GM12878 (cell line): ENCODE results near the gene CNGA1.

Source experiments
- CBFB ChIP-seq: IDR thresholded peaks from 2 replicates; pipeline ENCODE4 v1.6.1; 2016; ENCODE audit warnings: antibody characterized with exemption, low read depth
- KAT2A ChIP-seq: conservative IDR thresholded peaks from 2 replicates; pipeline ENCODE4 v1.6.1; 2011; ENCODE audit warnings: low read depth, low read length; ENCODE audit not compliant: control insufficient read depth
- MAX ChIP-seq: IDR thresholded peaks from 2 replicates; pipeline ENCODE4 v1.6.1; 2012; ENCODE audit warnings: low read depth, low read length, improper control_type of control experiment
- NR2C2 ChIP-seq: IDR thresholded peaks from 2 replicates; pipeline ENCODE4 v1.6.1; 2011; ENCODE audit warnings: borderline replicate concordance, low read depth; ENCODE audit not compliant: control insufficient read depth, insufficient read length
- POLR2A ChIP-seq: IDR thresholded peaks from 2 replicates; pipeline ENCODE4 v1.6.1; 2011; ENCODE audit warnings: low read depth, mild to moderate bottlenecking, low read length
- POLR2AphosphoS5 ChIP-seq: IDR thresholded peaks from 2 replicates; pipeline ENCODE4 v1.6.1; 2011; ENCODE audit warnings: mild to moderate bottlenecking, low read length, inconsistent platforms
- REST ChIP-seq: IDR thresholded peaks from 2 replicates; pipeline ENCODE4 v1.6.1; 2012; ENCODE audit warnings: mild to moderate bottlenecking, low read depth, low read length
- SMC3 ChIP-seq: IDR thresholded peaks from 2 replicates; pipeline ENCODE4 v1.6.1; 2011; ENCODE audit warnings: low read length, improper control_type of control experiment, borderline replicate concordance
- TAF1 ChIP-seq: IDR thresholded peaks from 2 replicates; pipeline ENCODE4 v1.6.1; 2011; ENCODE audit warnings: mild to moderate bottlenecking, low read depth, low read length, borderline replicate concordance
- TF ChIP-seq, protein P1 (sequence below), 3 experiments: IDR thresholded peaks in 2 of 3; conservative IDR thresholded peaks in 1 of 3; 2 replicates each; pipeline ENCODE4 v1.5.1; 2011; ENCODE audit warnings: low read depth in 3 of 3, low read length in 3 of 3, mild to moderate bottlenecking in 3 of 3, control low read depth in 2 of 3, moderate library complexity in 2 of 3, inconsistent platforms in 1 of 3, mixed read lengths in 1 of 3; ENCODE audit not compliant: control insufficient read depth in 2 of 3, insufficient read depth in 1 of 3; ENCODE audit errors: extremely low read depth in 1 of 3

DNA sequence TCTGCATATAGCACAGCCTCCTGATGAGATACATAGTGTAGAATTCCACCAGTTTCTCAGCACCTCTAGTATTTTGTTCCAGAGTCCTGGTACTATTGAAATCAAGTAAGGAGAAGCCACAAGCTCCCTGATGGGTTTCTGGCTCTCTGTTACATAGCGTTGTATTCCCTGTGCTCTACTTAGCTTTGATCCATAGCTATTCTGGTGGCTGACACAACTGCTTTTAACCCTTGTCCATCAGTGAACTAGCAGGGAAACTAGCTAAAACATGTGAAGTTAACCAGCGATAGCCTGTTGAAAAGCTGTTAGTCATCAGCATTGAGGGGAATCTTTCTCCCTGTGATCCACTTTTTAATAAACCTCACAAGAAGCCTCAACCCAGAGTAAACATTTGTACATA lies 27.0 kb upstream of the CNGA1 start:
- TF ChIP-seq CBFB, result no peak
- TF ChIP-seq, protein P1, sequence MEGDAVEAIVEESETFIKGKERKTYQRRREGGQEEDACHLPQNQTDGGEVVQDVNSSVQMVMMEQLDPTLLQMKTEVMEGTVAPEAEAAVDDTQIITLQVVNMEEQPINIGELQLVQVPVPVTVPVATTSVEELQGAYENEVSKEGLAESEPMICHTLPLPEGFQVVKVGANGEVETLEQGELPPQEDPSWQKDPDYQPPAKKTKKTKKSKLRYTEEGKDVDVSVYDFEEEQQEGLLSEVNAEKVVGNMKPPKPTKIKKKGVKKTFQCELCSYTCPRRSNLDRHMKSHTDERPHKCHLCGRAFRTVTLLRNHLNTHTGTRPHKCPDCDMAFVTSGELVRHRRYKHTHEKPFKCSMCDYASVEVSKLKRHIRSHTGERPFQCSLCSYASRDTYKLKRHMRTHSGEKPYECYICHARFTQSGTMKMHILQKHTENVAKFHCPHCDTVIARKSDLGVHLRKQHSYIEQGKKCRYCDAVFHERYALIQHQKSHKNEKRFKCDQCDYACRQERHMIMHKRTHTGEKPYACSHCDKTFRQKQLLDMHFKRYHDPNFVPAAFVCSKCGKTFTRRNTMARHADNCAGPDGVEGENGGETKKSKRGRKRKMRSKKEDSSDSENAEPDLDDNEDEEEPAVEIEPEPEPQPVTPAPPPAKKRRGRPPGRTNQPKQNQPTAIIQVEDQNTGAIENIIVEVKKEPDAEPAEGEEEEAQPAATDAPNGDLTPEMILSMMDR (IDR thresholded peaks at IDR 0.05 in 2 of 3, conservative IDR thresholded peaks at IDR 0.05 in 1 of 3; ENCODE audit: control insufficient read depth in 2 of 3, extremely low read depth in 1 of 3, insufficient read depth in 1 of 3, low read depth in 3 of 3, low read length in 3 of 3), result no peak
- no peak for TF ChIP-seq TAF1
- no peak for TF ChIP-seq NR2C2
- TF ChIP-seq SMC3, result no peak
- no peak for TF ChIP-seq REST
- TF ChIP-seq POLR2AphosphoS5, result no peak
- no peak for TF ChIP-seq KAT2A
- TF ChIP-seq MAX, result no peak
- TF ChIP-seq POLR2A, result no peak
